ENCODE results near the gene SENP3. TPM values are rescaled to one million over a fixed set of nuclear protein-coding genes. Genes with fewer than 3 reads are reported as not detected.

The SENP3 gene
- total and polyA plus RNA-seq, 2 of the 13 experiments (the other 11 are each of a cell fraction or from before 2014, with no cell fraction given) = 55.8 to 75.4 TPM

- TF ChIP-seq, protein P1, sequence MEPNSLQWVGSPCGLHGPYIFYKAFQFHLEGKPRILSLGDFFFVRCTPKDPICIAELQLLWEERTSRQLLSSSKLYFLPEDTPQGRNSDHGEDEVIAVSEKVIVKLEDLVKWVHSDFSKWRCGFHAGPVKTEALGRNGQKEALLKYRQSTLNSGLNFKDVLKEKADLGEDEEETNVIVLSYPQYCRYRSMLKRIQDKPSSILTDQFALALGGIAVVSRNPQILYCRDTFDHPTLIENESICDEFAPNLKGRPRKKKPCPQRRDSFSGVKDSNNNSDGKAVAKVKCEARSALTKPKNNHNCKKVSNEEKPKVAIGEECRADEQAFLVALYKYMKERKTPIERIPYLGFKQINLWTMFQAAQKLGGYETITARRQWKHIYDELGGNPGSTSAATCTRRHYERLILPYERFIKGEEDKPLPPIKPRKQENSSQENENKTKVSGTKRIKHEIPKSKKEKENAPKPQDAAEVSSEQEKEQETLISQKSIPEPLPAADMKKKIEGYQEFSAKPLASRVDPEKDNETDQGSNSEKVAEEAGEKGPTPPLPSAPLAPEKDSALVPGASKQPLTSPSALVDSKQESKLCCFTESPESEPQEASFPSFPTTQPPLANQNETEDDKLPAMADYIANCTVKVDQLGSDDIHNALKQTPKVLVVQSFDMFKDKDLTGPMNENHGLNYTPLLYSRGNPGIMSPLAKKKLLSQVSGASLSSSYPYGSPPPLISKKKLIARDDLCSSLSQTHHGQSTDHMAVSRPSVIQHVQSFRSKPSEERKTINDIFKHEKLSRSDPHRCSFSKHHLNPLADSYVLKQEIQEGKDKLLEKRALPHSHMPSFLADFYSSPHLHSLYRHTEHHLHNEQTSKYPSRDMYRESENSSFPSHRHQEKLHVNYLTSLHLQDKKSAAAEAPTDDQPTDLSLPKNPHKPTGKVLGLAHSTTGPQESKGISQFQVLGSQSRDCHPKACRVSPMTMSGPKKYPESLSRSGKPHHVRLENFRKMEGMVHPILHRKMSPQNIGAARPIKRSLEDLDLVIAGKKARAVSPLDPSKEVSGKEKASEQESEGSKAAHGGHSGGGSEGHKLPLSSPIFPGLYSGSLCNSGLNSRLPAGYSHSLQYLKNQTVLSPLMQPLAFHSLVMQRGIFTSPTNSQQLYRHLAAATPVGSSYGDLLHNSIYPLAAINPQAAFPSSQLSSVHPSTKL (CRISPR knock-in tag; IDR thresholded peaks at IDR 0.05) = no peak
- no peak for TF ChIP-seq FLYWCH1 (CRISPR knock-in tag; IDR thresholded peaks at IDR 0.05)
- 0 out of 2 replicates have a peak, but pooled peaks have one; percentile 39 for TF ChIP-seq BCL3 (CRISPR knock-in tag; IDR thresholded peaks at IDR 0.05)
- TF ChIP-seq CAMTA2 (CRISPR knock-in tag; IDR thresholded peaks at IDR 0.05; ENCODE audit: borderline replicate concordance) = no peak
- peak; percentile 84 for TF ChIP-seq ZFX (CRISPR knock-in tag; IDR thresholded peaks at IDR 0.05; ENCODE audit: low read depth)
- TF ChIP-seq ZNF883 (CRISPR knock-in tag; IDR thresholded peaks at IDR 0.05; ENCODE audit: not compliant biosample characterization) = no peak
- TF ChIP-seq, protein P2, sequence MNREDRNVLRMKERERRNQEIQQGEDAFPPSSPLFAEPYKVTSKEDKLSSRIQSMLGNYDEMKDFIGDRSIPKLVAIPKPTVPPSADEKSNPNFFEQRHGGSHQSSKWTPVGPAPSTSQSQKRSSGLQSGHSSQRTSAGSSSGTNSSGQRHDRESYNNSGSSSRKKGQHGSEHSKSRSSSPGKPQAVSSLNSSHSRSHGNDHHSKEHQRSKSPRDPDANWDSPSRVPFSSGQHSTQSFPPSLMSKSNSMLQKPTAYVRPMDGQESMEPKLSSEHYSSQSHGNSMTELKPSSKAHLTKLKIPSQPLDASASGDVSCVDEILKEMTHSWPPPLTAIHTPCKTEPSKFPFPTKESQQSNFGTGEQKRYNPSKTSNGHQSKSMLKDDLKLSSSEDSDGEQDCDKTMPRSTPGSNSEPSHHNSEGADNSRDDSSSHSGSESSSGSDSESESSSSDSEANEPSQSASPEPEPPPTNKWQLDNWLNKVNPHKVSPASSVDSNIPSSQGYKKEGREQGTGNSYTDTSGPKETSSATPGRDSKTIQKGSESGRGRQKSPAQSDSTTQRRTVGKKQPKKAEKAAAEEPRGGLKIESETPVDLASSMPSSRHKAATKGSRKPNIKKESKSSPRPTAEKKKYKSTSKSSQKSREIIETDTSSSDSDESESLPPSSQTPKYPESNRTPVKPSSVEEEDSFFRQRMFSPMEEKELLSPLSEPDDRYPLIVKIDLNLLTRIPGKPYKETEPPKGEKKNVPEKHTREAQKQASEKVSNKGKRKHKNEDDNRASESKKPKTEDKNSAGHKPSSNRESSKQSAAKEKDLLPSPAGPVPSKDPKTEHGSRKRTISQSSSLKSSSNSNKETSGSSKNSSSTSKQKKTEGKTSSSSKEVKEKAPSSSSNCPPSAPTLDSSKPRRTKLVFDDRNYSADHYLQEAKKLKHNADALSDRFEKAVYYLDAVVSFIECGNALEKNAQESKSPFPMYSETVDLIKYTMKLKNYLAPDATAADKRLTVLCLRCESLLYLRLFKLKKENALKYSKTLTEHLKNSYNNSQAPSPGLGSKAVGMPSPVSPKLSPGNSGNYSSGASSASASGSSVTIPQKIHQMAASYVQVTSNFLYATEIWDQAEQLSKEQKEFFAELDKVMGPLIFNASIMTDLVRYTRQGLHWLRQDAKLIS (CRISPR knock-in tag; IDR thresholded peaks at IDR 0.05) = no peak
- no peak for TF ChIP-seq ZNF136 (CRISPR knock-in tag; IDR thresholded peaks at IDR 0.05; ENCODE audit: low read depth)
- TF ChIP-seq ARNTL (CRISPR knock-in tag; IDR thresholded peaks at IDR 0.05) = peak; percentile 49
- no peak; the same call in 1 of the 2 replicates for TF ChIP-seq MXD3 (CRISPR knock-in tag; IDR thresholded peaks at IDR 0.05)
- no peak for TF ChIP-seq TOE1 (CRISPR knock-in tag; IDR thresholded peaks at IDR 0.05)
- TF ChIP-seq, protein P3, sequence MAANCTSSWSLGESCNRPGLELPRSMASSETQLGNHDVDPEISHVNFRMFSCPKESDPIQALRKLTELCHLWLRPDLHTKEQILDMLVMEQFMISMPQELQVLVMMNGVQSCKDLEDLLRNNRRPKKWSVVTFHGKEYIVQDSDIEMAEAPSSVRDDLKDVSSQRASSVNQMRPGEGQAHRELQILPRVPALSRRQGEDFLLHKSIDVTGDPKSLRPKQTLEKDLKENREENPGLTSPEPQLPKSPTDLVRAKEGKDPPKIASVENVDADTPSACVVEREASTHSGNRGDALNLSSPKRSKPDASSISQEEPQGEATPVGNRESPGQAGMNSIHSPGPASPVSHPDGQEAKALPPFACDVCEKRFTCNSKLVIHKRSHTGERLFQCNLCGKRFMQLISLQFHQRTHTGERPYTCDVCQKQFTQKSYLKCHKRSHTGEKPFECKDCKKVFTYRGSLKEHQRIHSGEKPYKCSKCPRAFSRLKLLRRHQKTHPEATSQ (CRISPR knock-in tag; IDR thresholded peaks at IDR 0.05; ENCODE audit: borderline replicate concordance) = no peak
- no peak; the same call in 1 of the 2 replicates for TF ChIP-seq ZSCAN20 (CRISPR knock-in tag; IDR thresholded peaks at IDR 0.05; ENCODE audit: borderline replicate concordance)
- no peak for TF ChIP-seq CBX5 (CRISPR knock-in tag; IDR thresholded peaks at IDR 0.05; ENCODE audit: borderline replicate concordance)
- TF ChIP-seq, protein P4, sequence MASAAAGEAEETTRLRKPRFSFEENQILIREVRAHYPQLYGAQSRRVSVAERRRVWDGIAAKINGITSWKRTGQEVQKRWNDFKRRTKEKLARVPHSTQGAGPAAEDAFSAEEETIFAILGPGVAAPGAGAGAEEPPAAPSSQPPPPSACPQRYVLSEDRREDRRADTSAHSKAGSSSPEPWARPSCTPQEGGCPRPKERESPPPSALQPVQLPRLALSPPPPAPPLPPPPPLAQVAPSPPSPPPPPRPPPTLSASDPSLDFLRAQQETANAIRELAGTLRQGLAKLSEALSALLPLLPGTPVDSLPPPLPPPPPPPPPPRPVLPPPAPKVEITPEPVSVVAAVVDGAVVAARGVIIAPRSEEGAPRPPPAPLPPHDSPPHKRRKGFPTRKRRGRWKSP (CRISPR knock-in tag; IDR thresholded peaks at IDR 0.05) = peak; percentile 95
- no peak for TF ChIP-seq NAIF1 (CRISPR knock-in tag; IDR thresholded peaks at IDR 0.05; ENCODE audit: borderline replicate concordance)
Observed at GRCh38 chr17:7561589-7562207, at the start of gene SENP3 (continued).
